Measurements from ENCODE around the gene TMTC2.

DNA sequence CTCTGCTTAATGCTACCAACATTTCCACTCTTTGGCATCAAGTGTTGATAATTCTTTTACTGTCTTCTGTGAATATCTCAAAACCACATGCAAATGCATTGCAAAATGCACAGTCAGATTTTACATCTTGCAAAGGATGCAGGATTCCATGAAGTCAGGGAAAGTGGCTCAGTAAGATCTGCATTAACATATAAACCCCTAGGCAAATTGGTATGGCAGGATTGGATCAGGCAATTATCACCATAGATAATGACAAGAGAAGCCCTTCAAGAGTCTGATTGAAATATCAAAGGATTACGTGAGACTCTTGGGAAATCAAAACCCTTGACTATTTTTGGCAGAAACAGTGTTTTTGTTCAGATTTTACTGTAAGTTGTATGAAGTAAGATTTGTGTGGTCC is 71.0 kb downstream of the TMTC2 start:
- TF ChIP-seq TAF1 (IDR thresholded peaks at IDR 0.05; ENCODE audit: low read depth) (no peak), TCF12 (IDR thresholded peaks at IDR 0.05; ENCODE audit: low read depth) (no peak), ZBTB7A (IDR thresholded peaks at IDR 0.05; ENCODE audit: low read depth) (no peak), YY1 (IDR thresholded peaks at IDR 0.05; ENCODE audit: low read depth) (no peak), FOXM1 (IDR thresholded peaks at IDR 0.05; ENCODE audit: borderline replicate concordance, low read depth) (no peak), CREB1 (IDR thresholded peaks at IDR 0.05; ENCODE audit: low read depth) (no peak), RAD21 (IDR thresholded peaks at IDR 0.05; ENCODE audit: low read depth) (no peak), EP300 (IDR thresholded peaks at IDR 0.05; ENCODE audit: borderline replicate concordance) (no peak), MAX (IDR thresholded peaks at IDR 0.05) (no peak), CEBPB (IDR thresholded peaks at IDR 0.05) (no peak), USF1 (IDR thresholded peaks at IDR 0.05) (no peak), EGR1 (IDR thresholded peaks at IDR 0.05) (no peak)
- TF ChIP-seq, protein P1, sequence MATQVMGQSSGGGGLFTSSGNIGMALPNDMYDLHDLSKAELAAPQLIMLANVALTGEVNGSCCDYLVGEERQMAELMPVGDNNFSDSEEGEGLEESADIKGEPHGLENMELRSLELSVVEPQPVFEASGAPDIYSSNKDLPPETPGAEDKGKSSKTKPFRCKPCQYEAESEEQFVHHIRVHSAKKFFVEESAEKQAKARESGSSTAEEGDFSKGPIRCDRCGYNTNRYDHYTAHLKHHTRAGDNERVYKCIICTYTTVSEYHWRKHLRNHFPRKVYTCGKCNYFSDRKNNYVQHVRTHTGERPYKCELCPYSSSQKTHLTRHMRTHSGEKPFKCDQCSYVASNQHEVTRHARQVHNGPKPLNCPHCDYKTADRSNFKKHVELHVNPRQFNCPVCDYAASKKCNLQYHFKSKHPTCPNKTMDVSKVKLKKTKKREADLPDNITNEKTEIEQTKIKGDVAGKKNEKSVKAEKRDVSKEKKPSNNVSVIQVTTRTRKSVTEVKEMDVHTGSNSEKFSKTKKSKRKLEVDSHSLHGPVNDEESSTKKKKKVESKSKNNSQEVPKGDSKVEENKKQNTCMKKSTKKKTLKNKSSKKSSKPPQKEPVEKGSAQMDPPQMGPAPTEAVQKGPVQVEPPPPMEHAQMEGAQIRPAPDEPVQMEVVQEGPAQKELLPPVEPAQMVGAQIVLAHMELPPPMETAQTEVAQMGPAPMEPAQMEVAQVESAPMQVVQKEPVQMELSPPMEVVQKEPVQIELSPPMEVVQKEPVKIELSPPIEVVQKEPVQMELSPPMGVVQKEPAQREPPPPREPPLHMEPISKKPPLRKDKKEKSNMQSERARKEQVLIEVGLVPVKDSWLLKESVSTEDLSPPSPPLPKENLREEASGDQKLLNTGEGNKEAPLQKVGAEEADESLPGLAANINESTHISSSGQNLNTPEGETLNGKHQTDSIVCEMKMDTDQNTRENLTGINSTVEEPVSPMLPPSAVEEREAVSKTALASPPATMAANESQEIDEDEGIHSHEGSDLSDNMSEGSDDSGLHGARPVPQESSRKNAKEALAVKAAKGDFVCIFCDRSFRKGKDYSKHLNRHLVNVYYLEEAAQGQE (IDR thresholded peaks at IDR 0.05; ENCODE audit: low read depth): no peak
